ENCODE data around the gene ASF1B. TPM values are rescaled to one million over a fixed set of nuclear protein-coding genes. Genes with fewer than 3 reads are reported as not detected.
"Not testable (repeated sequence)": the region's sequence is repeated elsewhere in the genome, so short reads cannot be mapped to it uniquely, and the experiment has no call there.

The ASF1B gene
- total RNA-seq, 1 donor from 2014 or later = 4.0 TPM

DNA sequence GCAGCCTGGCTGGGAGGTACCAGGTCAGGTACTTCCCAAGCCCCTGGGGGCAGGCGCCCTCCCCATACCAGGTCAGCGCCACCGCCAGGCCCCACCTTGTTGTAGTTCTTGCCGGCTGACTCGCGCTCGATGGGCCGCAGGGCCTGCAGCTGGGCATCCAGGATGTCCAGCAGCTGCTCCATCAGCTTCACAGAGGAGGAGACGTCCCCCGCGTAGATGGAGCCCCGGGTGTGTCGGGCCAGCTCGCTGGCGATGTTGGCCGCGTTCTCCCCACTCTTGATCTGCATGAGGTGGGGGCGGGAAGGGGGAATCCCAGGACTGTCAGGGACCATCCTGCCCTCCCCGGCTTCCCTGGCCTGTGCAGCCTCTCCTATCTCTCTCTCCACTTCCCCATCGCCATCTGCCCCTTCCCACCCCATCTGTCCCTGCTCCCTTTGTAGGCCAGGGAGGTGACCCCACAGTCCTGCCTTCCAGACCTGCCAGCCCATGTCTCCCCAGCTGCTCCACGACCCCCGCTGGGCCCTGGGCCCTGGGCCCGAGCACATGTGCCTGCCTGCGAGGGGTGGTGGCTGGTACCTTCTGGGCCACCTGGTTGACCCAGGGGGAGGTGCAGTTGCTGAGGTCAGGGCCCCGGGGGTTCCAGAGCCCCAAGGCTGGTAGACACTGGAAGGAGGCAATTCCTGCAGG is 23.8 kb upstream of the ASF1B start:
- no peak for DNase-seq (ENCODE audit: low read depth in 2 of 2)

DNA sequence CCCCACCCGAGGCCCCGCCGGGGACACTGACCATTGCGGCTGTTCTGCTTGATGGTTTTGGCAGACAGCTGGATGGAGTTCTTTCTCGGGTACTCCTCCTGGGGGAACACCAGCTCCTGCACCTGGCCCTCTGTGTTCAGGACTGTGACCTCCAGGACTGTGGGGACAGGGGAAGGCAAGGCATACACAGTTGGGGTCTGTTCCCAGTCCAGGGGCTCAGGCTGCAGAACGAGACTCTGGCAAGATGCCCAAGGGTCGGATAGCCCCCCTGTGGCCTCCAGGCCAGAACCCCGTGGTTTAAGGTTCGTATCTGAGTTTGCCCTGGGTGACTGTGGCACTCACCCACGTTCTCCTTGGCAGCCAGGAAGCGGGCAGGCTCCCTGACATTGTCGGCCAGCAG is 22.7 kb upstream of the ASF1B start:
- DNase-seq (ENCODE audit: low read depth in 2 of 2) = no peak

DNA sequence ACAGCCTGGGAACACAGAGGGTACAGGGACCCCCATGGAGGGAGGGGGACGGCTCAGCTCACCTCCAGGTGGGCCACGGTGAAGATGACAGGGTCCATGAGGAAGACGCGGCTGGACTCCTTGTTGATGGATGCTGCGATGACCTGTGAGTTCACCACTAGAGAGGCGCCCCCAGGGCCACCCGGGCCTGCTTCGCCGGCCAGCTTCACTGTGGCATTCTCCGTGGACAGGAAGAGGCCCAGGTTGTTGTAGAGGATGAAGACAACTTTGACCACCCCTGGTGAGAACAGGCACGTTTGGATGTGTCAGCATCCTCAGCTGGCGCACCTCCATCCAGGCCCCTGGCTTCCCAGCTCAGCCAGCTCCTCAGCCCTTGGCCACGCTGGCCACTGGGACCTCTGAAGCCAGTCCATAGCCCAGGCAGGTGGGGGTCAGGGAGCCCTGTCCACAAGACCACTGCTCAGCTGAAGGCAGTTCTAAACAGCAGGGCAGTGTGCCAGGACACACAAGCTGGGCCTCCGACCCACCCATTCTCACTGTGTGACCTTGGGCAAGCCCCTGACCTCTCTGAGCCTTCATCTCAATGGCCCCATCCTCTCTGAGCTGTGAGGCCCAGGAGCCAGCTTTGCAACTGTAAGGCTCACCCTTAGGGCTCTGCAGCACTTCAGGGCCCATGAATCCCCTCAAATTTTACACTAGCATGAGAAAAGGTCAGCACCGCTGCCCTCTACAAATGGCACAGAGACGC is 22.1 kb upstream of the ASF1B start:
- DNase-seq (ENCODE audit: low read depth in 2 of 2) = no peak

- no peak for DNase-seq (ENCODE audit: low read depth in 2 of 2)
These were observed 20.8 kb upstream of the ASF1B start for GRCh38 chr19:14156971-14157717.

- no peak for DNase-seq (ENCODE audit: low read depth in 2 of 2)
These were observed 19.7 kb upstream of the ASF1B start for GRCh38 chr19:14156122-14156521.

GRCh38 chr19:14155371-14155770 is 19.0 kb upstream of the ASF1B start:
- DNase-seq (ENCODE audit: low read depth in 2 of 2) = no peak

- no peak for DNase-seq (ENCODE audit: low read depth in 2 of 2)
These were observed 16.3 kb upstream of the ASF1B start for GRCh38 chr19:14152713-14153112.

DNA sequence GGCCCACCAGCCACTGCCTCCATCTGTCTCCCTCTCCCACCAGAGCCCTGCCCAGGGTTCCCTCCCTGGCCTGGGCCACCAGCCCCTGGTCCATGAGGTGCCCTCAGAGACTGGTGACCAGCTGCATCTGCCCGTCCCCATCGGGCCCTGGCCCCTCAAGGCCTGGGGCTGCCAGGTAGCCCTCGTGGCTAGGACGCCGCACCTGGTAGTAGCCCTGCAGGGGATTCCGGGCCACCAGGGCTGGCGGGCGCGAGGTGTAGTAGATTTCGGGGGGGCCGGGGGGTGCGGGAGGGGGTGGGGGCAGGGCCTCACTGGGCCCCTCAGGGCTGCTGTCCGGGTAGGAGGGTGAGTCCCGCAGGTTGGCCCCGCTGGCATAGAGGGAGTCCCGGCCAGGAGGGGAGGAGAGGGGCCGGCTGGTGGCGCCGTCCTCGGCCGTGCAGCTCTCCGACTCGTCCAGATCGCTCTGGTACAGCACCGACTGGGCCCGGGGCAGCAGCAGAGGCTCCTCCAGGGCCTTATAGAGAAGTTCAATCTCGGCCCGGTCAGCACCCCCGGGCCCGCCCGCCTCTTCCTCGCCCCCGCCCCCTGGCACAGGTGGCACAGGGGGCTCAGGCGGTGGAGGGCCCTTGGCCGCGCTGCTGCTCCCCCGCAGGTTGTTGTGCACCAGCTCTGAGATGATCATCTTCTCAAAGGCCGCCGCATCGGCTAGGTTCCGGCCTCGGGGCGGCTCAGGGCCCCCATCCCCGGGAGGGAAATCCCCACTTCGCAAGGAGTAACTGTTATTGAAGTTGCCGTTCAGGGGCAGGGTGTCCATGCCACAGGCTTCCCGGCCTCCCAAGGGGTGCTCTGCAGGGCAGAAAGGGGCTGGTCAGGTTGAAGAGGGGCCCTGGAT is 14.6 kb upstream of the ASF1B start:
- DNase-seq (ENCODE audit: low read depth in 2 of 2) = no peak

DNA sequence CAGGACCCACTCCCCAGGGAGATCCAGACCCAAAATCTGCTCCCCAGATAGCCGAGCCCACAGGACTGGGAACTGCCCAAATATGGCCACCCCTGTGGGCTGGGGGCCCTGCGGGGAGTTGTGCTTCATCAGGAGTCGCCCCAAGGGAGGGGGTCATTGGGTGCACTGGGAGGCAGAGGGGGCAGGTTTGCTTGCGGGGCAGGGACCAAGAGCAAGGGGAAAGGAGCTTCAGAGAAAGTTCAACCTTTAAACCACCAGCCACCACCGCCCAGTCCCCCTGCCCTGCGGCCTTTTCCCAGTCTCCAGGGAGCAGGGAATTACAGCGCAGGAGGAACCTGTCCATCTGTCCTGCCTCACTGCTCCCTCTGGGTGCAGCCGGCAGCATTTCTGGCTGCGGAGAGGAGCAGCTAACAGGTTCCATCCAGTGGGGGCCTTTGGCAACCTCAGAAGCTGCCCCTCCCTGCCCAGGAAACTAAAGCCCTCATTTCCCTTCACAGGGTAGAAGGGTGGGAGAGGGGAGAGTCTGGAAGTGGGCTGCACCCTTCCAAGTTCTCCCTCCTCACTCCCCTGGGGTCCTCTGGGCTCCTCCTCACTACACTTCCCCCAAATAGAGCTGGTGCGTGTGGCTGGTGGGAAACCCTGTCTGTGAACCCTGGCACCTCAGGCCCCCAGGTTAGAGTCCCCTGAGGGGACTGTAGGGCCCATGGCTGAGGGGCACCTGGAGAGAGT is 13.8 kb upstream of the ASF1B start:
- peak in 1 of 2 donors; percentile 29 for DNase-seq (ENCODE audit: low read depth in 2 of 2)

DNA sequence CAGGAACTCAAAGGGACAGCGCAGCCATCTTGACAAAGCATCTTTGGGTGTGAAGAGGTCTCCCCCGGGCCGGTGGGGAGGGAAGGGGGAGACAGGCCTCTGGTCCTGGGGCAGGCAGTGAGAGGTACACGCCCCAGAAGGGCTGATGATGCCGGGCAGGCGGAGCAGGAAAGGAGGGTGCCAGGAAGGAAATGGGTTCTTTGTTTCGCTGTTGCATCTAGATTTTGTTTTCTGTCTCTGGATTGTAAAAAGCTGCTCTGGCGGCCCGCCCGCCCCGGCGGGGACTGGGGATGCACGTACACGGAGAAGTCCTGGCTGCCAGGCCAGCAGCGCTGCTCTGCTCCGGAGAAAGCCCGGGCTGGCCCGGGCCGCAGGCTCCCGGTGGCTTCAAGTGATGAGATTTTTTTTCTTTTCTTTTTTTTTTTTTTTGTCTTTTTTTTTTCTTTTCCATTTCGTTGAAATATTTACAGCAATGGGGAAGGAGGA is 13.2 kb upstream of the ASF1B start:
- peak; percentile 58 to 90 for DNase-seq (ENCODE audit: low read depth in 2 of 2)

DNA sequence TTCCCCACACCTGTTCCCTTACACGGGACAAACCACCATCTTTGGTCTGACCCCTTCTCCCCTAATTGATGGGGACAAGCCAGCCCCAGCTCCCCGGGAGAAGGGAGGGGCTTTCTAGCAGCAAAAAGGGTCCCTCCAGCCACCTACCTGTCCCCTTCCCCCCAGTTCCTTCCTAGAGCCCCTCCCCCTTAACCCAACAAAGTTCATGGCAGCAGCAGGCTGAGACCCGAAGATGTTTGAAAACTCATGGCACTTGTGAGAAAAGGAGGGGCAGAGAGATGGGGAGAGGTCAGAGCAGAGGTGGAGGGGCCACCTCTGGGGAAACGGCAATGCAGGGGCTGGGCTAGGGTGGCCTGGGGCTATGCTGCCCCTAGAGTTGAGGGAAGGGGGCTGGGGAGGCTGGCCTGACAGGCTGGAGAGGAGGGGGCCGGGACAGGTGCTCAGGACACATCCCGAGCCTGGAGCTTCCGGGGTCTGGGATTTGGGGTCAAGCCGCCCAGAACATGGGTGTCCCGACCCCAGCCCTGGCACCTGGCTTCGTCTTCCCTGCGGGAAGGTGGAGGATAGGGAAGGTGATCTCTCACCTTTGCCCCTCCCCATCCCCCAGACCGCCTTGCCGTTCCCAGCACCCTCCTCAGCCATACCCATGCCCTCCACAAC is 12.5 kb upstream of the ASF1B start:
- DNase-seq (ENCODE audit: low read depth in 2 of 2) = no peak

GRCh38 chr19:14147797-14148605 is 11.6 kb upstream of the ASF1B start:
- peak; percentile 73 to 86 for DNase-seq (ENCODE audit: low read depth in 2 of 2)

DNA sequence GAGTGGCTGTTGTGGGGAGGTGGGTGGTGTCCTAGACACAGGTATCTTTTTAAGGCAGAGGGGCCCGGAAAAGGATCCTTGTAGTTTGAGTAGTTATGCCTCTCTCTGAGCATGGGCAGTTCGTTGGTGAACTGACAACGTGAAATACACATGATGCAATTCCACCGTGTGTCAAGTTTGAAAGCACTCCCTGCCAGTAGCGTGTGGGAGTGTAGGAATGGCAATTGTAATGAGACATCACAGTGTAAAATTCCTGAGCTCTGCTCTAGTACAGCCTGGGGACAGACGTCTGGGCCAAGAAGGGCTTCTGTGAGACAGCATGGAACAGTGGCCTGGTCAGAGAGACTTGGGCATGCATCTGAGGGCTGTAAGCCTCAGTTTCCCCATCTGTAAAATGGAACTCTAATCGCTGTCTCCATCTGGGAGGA is 10.4 kb upstream of the ASF1B start:
- DNase-seq (ENCODE audit: low read depth in 2 of 2) = no peak

DNA sequence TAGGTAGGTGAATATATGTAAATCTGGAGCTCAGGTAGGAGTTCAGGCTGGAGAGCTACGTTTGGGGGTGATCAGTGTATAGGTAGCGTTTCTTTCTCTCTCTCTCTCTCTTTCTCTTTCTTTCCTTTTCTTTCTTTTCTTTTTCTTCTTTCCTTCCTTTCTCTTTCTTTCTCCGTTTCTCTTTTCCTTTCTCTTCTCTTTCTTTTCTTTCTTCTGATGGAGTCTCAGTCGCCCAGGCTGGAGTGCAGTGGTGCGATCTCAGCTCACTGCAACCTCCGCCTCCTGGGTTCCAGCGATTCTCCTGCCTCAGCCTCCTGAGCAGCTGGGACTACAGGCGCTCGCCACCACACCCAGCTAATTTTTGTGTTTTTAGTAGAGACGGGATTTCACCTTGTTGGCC is 9.8 kb upstream of the ASF1B start:
- not testable (repeated sequence) for DNase-seq (ENCODE audit: low read depth in 2 of 2)

- no peak for DNase-seq (ENCODE audit: low read depth in 2 of 2)
These were observed 9.0 kb upstream of the ASF1B start for GRCh38 chr19:14145381-14145780.

GRCh38 chr19:14142262-14143190 is 6.1 kb upstream of the ASF1B start:
- no peak for DNase-seq (ENCODE audit: low read depth in 2 of 2)

DNA sequence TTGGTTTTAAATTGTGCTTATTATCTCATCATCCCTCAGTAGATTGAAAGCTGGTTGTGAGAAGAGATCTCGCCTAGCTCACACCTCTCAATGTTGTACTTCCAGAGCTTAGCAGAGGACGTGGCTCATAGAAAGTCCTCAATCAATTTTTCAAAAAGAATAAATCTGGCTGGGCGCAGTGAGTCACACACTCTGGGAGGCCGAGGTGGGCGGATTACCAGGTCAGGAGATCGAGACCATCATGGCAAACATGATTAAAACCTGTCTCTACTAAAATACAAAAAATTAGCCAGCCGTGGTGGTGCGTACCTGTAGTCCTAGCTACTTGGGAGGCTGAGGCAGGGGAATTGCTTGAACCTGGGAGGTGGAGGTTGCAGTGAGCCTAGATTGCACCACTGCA is 4.7 kb upstream of the ASF1B start:
- DNase-seq (ENCODE audit: low read depth in 2 of 2) = no peak

- DNase-seq (ENCODE audit: low read depth in 2 of 2) = no peak
These were observed 3.6 kb upstream of the ASF1B start for GRCh38 chr19:14139944-14140343.
